ENCODE measurements around the gene CZIB.
"Not testable (repeated sequence)": the region's sequence is repeated elsewhere in the genome, so short reads cannot be mapped to it uniquely, and the experiment has no call there.

CZIB gene

DNA sequence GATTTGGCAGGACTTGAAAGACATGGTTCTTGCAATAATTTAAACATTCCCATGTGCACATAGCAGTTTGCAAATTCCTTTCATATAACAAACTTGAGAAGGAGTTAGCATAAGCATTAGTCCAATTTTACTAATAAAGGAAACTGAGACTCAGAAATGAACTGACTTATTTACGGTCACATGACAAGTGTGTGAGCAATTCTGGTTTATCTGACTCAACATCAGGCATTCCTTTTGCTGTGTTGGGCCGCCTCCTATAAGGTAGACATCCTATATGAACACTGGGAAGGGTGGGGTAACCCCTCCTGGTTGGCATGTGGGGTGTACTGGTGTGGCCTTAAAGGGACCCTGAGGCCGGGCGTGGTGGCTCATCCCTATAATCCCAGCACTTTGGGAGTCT, 32.3 kb downstream of the CZIB start:
- DNase-seq (ENCODE audit: low spot score) = no peak

DNA sequence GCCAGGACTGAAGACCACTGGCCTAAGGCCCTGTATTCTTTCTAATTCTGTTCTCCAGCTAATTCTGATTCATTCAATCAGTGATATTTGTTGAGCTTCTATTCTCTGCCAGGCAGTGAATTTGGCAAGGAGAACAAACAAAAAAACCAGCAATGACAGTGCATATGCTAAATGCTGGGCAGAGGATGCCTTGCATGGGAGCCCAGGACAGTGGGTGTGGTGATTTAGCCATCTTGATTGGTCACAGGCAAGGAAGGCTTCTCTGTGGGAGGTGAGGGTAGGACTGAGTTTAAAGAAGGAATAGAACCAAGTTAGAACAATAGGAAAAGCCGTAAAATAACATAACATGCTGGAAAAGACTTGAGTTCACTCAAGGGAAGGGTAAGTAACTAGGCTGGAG, 33.0 kb downstream of the CZIB start:
- no peak for DNase-seq (ENCODE audit: low spot score)

DNA sequence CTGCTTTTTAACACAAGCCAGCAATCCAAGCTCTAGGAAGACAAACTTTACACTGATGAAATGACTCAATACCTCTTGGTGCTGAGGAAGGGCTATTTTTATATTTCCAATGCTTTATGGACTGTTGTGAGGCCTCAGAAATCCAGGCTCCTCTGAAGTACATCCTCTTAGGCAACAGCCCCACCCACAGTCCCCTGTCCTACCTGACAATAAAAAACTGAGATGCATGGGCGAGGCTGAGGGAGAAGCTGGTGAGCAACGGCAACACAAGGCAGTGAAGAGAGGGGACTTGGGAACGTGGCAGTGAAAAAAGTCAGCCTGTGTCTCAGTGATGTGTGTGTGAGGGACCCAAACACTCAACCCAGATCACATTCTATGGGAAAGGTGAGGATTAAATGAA, 33.9 kb downstream of the CZIB start:
- no peak for DNase-seq (ENCODE audit: low spot score)

DNA sequence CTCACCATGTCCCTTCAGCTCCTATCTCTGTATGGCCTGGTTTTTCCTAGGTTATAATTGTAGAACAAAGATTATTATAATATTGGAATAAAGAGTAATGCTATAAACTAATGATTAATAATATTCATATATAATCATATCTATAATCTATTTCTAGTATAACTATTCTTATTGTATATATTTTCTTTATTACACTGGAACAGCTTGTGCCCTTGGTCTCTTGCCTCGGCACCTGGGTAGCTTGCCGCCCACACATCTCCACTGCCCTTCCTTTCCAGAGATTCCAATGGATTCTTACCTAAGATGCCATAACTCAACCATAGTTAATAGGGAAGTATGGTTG, 34.5 kb downstream of the CZIB start:
- DNase-seq (ENCODE audit: low spot score) = not testable (repeated sequence)

DNA sequence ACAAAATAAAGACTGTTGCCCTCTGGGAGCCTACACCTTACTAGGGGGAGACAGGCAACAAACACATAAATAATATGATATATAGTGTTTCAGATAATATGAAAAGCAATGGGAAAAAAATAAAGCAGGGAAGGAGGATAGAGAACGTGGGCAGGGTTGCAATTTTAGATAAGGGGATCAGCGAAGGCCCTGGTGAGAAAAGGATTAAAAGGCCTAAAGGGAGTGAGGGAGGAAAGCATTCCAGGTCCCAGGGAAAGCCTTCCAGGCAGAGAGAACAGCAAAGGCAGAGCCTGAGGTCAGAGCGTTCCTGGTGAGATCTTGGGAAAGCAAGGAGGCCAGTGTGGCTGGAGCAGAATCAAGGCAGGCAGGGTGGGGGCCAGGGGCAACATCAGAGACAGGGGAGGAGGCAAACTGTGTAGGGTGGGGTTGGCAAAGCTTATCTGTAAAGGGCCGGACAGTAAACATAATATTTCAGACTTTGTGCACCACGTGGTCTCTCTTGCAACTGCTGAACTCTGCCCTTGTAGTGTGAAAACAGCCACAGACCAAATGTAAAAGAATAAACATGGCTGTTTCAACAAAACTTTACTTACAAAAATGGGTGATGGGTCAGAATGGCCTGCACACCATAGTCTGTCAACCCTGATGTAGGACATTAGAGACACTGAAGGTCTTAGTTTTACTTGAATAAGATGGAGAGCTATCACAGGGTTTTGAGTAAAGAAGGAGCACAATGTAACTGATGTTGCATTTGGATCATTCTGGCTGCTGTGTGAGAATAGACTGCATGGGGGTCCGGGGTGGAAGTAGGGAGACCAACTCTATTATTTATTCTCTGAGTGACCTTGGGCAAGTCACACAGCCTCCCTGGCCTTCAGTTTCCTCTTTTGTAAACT, 37.1 kb downstream of the CZIB start:
- DNase-seq (ENCODE audit: low spot score) = no peak

DNA sequence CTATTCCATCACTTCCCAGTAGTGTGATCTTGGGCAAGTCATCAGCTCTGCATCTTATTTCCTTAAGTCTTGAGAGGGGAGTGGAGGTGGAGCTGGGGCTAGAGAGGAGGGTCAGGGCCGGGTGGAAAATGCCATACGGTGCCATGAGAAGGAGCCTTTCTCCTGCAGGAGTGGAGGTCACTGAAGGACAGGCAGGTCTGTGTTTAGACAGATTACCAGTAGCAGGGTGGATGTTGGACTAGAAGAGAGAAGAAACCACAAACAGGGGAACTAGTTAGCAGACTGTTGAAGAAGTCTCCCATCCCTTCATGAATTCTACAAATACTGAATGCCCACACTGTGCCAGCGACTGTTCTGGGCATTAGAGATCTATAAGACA, 37.7 kb downstream of the CZIB start:
- no peak for DNase-seq (ENCODE audit: low spot score)

DNA sequence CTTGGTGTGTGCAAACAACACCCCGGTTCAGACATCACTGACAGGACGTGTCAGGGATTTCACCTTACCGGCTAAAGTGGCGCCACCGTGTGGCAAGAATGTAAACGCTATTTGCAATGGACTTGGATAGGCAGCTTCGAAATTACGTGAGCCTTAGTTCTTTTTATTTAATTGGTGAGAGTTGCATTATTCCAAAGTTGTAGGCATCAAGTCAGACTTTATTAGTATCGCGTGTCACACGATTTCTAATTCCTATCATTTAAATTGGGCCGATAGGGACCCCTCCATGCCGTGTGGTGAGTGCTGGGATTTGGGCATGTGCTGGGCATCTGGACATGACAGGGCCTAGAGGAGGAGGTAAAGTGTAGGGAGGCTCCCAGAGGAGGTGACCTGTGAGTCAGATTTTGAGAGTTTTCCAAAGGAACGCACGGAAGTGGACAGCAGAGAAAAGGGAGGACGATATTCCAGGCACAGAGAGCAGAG, 38.3 kb downstream of the CZIB start:
- DNase-seq (ENCODE audit: low spot score) = peak; percentile 84

DNA sequence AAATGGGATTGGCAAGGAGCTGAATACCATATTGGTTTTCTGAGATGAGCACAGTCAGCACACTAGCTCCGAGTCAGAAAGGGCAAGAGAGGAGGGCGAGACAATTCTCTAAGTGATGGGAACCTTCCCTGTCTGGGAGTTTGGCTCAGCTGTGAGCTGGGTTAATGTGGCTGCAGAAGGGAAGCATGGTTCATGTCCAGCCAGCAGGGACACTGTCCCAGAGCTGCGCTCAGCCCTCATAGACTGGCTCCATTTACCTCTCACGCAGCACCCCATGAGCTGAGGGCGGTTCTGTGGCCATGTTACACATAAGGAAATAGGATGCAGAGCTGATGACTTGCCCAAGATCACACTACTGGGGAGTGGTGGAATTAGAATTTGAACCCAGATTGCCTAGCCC, 39.5 kb downstream of the CZIB start:
- no peak for DNase-seq (ENCODE audit: low spot score)

DNA sequence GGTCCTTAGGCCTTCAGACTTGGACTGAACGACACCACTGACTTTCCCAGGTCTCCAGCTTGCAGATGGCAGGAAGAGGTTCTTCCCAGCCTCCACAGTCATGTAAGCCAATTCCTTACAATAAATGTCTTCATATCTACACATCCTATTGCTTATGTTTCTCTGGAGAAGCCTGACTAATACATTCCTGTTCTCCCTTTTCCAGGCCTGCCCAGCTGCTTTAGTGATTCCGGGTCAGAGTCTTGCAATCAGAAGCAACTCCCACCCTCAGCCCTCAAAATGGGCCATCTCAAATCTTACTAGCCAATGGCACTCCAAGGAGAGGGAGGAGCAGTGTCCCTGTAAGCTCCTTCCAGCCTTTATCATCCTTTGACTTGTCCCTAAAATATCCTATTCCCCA, 40.2 kb downstream of the CZIB start:
- no peak for DNase-seq (ENCODE audit: low spot score)

DNA sequence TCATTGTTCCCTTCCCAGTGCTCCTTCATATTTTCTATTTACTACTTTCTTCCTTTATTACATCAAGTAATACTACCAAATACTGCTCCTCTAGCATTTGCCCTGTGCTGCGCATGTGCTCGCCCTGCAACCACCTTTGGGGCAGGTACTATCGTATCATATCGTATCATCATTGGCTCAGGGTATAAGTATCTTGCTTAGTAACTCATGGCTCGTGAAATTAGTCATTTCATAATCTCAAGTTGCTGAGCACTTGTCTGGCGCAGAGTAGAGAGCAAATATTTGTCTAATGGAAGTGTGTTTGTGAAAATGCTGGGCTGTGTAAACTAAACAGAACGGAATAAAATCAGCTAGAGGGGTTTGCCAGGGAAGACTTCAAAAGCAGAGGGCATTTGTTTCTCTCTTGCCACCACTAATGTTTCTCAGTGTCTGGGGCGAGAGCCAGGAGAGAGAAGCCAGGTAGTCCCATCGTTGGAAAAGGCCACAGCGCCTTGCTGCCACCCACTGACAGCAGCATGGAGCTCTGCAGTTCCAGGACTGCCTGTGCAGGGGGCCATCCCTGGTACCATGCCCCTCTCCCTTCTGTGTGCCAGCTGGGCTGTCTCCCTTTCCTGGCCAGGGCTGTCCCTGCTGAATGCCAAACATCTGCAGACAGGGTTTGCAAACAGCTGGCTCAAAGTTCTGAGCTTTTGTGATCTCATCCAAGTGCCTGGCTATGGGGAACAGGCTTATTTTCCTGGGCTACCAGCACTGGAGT, 43.8 kb downstream of the CZIB start:
- DNase-seq (ENCODE audit: low spot score) = peak; percentile 42

DNA sequence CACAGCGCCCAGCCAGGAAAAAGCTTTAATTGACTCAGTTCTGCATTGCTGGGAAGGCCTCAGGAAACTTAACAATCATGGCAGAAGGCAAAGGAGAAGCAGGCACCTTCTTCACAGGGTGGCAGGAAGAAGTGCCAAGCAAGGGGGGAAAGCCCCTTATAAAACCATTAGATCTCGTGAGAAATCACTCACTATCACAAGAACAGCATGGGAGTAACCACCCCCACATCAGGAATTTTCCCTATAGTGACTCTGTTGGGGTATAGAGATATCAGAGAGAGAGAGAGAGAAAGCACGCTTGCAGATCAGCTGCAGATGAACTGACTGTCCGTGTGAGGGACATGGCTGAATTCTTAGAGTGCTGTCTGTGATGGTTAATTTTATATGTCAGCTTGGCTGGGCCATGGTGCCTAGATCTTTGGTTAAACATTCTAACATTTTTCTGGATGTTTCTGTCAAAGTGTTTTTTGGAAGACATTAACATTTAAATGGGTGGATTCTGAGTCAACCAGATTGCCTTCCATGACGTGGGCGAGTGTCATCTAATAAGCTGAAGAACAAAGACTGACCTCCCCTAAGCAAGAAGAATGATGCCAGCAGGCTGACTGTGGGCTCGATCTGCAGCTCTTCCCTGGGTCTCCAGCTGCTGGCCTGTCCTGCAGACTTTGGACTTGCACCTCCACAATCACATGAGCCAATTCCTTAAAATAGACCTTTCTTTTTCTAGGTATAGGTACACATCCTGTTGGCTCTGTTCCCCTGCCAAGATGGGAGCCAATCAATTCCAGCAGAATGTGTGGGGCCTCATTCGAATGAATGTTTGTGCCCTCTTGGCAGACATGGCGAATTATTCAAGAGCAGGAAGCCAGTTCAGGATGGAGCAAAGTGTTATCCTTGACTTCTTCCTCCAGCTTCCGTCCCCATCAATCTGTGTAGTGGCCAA, 45.2 kb downstream of the CZIB start:
- DNase-seq (ENCODE audit: low spot score) = no peak

DNA sequence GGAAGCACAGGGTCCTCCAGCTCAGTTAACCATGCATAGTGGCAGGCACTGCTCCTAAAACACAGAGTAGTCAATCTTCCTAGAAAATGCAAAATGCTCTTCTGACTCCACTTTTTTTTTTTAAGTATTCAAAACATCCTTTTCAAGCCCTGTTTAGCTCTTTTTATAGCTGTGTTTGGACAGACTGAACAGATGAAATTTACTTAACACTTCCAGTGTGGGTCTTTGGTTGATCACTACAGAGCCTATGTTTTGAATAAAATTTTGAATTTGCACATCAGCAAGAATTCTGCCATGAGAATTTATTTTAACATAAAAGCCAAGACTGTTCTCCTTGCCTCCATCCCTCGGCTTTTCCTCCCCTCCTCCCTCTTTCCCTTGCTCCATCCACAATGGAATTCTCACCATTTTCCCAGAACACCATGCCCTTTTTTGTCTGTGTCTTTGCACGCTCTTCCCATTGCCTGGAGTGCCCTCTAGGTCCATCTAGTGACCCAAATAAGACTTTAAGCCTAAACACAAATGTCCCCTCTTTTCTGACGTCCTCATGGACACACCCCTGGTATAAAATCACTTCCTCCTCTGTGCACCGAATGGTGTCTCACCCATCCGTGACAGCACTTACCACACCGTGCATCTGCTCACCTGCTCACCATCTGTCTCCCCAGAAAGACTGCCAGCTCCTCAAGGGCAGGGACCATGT, 47.9 kb downstream of the CZIB start:
- DNase-seq (ENCODE audit: low spot score) = peak; percentile 66

DNA sequence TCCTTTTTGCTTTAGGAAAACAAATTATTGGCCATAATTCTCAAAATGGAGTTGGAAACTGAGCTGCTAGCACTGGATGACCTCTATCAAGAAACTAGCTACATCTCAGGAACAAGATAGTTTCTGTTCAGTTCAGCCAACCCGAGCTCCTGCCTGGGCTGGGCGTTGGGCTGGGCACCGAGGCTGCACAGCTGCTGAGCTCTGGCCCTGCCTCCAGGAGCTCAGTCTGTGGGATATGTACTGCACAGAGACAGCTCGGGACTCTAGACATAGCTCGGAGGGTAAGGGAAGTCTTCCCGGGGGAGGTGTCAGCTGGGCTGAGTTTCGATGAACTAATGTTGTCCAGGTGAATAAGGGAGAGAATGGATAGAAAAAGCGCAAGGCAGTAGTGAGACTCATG, 53.5 kb downstream of the CZIB start:
- no peak for DNase-seq (ENCODE audit: low spot score)

DNA sequence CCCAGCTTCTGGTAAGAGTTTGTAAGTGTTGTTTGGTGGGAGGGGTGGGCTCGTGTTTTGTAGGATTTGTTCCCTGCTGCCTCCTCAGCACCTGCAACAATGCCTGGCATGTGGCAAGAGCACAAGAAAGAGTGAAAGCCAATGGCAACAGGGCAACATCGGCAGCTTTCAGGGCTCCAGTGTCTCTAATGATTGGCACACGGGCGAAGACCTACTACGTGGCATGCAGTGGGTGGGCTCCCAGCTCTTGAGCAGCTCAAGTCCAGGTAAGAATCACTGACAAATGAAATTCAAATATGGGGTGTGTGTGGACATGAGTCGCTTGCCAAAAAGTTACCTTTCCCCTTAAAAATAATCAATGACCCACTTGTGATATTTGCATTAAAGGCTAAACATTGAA, 54.1 kb downstream of the CZIB start:
- no peak for DNase-seq (ENCODE audit: low spot score)

DNA sequence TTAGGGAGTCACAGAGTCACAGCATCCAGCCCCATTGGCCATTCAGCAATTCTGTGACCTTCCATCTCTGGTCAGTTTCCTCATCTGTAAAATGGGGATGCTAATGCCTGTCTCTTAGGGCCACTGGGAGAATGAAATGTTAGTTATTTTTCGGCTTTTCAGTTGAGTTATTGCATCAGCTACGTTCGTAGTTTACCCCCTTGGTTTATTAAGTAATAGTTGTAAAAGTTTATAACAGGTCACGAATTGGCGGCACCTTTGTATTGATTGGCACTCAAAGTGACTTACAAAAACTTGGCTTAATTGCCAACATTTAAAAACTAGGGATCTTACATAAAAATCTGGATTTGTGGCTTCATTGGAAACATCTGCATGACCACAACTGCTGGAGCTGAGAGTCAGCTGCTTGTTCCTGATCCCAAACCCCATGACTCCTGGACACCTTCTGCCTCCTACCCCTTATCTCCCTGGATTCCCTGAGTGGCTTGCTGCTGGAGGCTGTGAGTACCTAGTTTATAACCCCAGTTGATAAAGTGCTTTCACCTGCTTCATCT, 54.9 kb downstream of the CZIB start:
- no peak for DNase-seq (ENCODE audit: low spot score)

All from cerebellar cortex (tissue), 1 donor.